ENCODE measurements around the gene ITPK1.

GRCh38 chr14:92969871-92970270, 145.9 kb downstream of the ITPK1 start:
- TF ChIP-seq CTCF (IDR thresholded peaks at IDR 0.05): peak in 1 of 6 experiments; percentile 11
- no peak for TF ChIP-seq POLR2A (IDR thresholded peaks at IDR 0.05)

Measured in thyroid gland (tissue), 4 donors.